K562 (cell line): ENCODE measurements around the gene RARG. TPM values are rescaled to one million over a fixed set of nuclear protein-coding genes. Genes with fewer than 3 reads are reported as not detected.

Experiments used
- FOSL1 ChIP-seq: fragments of 200-800 bp; sonication (Bioruptor generic); conservative IDR thresholded peaks from 2 replicates; pipeline ENCODE4 v1.6.1; 2016; ENCODE audit warnings: missing genetic modification characterization, missing compliant biosample characterization
- HMGN3 ChIP-seq: IDR thresholded peaks from 2 replicates; pipeline ENCODE4 v1.6.1; 2011; ENCODE audit warnings: borderline replicate concordance, low read depth, mild to moderate bottlenecking, mixed read lengths, low read length; ENCODE audit not compliant: insufficient read length; ENCODE audit errors: extremely low read depth
- MAZ ChIP-seq, 2 experiments: fragments of 450-650 bp in 1 of 2; sonication (generic) in 1 of 2; formaldehyde crosslinking; IDR thresholded peaks in 1 of 2; conservative IDR thresholded peaks in 1 of 2; 2 replicates each; pipeline versions ENCODE4 v1.4.0 to v1.5.0; 2020; ENCODE audit warnings: mild to moderate bottlenecking in 1 of 2, missing genetic modification reagents in 1 of 2
- MBD2 ChIP-seq: sonication (generic); IDR thresholded peaks from 2 replicates; pipeline ENCODE4 v1.6.1; 2016; ENCODE audit warnings: low read depth, borderline replicate concordance
- MYBL2 ChIP-seq, 2 experiments: fragments of 450-650 bp in 1 of 2; sonication (generic) in 1 of 2; formaldehyde crosslinking in 1 of 2; IDR thresholded peaks; 2 replicates each; pipeline versions ENCODE4 v1.6.1 to v1.8.1; 2017 to 2022; ENCODE audit warnings: borderline replicate concordance in 1 of 2, inconsistent platforms in 1 of 2, low read depth in 1 of 2, mild to moderate bottlenecking in 1 of 2, missing genetic modification reagents in 1 of 2, moderate library complexity in 1 of 2
- POLR2B ChIP-seq: fragments of 450-650 bp; IDR thresholded peaks from 2 replicates; pipeline ENCODE4 v1.6.1; 2018; ENCODE audit warnings: low read depth; ENCODE audit not compliant: partially characterized antibody
- TEAD1 ChIP-seq, 2 experiments: fragments of 450-650 bp in 1 of 2; sonication (generic) in 1 of 2; formaldehyde crosslinking; IDR thresholded peaks; 2 replicates each; pipeline versions ENCODE4 v1.4.0 to v1.8.0; 2020 to 2022; ENCODE audit warnings: mild to moderate bottlenecking in 2 of 2, missing genetic modification reagents in 1 of 2
- ZKSCAN1 ChIP-seq: fragments of 150-350 bp; IDR thresholded peaks from 2 replicates; pipeline ENCODE4 v1.6.1; 2016; ENCODE audit warnings: low read depth, low read length
- ZNF431 ChIP-seq: sonication (generic); formaldehyde crosslinking; IDR thresholded peaks from 2 replicates; pipeline ENCODE4 v1.8.0; 2022; ENCODE audit warnings: mild to moderate bottlenecking, missing genetic modification reagents
- polyA plus RNA-seq, 8 experiments: library from polyadenylated mRNA; depleted of rRNA in 4 of 8; stranded (reverse) in 5 of 8; unstranded in 3 of 8; fragments of >200 nt; fragmentation: Nextera tagmentation in 2 of 8; fragmentation: Illumina TruSeq in 1 of 8; extraction: Ambion mirVana in 2 of 8; extraction: Trizol in 1 of 8; gene quantifications; 2 replicates each; pipeline versions ENCODE4 v1.2.1 to v1.2.3, GENCODE V29; 2011 to 2014; ENCODE audit warnings: inconsistent platforms in 1 of 8, missing spikeins in 1 of 8
- total RNA-seq, 7 experiments: library from RNA; depleted of rRNA in 6 of 7; stranded (reverse); fragments of >200 nt in 6 of 7; fragmentation: Illumina TruSeq in 2 of 7; extraction: Trizol in 2 of 7; gene quantifications; 2 replicates each; pipeline versions ENCODE4 v1.2.1 to v1.2.3, GENCODE V29; 2011 to 2021; ENCODE audit warnings: low replicate concordance in 1 of 7
- TF ChIP-seq, protein P1 (sequence below), 2 experiments: fragments of 450-650 bp; formaldehyde crosslinking in 1 of 2; IDR thresholded peaks; 2 replicates each; pipeline versions ENCODE4 v1.4.0 to v1.6.1; 2014 to 2020; ENCODE audit warnings: mild to moderate bottlenecking in 2 of 2, borderline replicate concordance in 1 of 2, low read depth in 1 of 2
- TF ChIP-seq, protein P2 (sequence below): sonication (generic); formaldehyde crosslinking; IDR thresholded peaks from 2 replicates; pipeline ENCODE4 v1.8.1; 2023; ENCODE audit warnings: mild to moderate bottlenecking, missing genetic modification reagents
- TF ChIP-seq, protein P3 (sequence below): sonication (generic); formaldehyde crosslinking; IDR thresholded peaks from 2 replicates; pipeline ENCODE4 v1.8.1; 2022; ENCODE audit warnings: missing genetic modification reagents

Gene RARG
- total and polyA plus RNA-seq, 9 of the 15 experiments (the other 6 are each of a cell fraction or from before 2014, with no cell fraction given), result 0.18 to 7.6 (median 3.8) TPM

DNA sequence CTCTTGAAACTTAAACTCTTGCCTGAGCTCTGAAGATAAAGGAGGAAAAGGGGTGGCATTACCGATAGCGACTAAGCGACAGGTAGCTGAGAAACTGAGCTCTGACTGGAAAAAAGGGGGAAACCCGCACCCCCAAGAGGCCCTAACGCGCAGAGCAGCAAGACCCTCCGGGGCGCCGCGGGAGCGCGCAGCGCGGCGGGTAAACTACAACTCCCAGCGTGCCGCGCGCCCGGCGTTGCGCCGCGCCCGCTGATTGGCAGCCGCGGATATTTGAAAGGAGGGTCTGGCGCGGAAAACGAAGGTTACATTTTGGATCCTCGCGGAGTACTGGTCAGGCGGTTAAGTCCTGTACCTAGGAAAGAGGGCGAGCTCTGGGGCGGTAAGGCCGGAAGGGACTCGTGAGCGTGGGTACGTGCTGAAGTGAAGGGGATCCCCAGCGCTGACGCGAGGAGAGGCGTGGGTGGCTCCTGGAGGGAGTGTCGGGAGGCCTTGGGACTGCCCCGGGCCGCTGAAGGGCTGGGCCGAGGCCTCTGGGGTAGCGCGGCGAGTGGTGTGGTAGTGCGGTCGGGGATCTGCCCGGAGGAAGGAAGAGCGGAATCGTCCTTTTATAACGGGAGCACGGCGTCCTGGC is 36.1 kb upstream of the RARG start, which contains the start of gene ESPL1 (continued):
- TF ChIP-seq, protein P1, sequence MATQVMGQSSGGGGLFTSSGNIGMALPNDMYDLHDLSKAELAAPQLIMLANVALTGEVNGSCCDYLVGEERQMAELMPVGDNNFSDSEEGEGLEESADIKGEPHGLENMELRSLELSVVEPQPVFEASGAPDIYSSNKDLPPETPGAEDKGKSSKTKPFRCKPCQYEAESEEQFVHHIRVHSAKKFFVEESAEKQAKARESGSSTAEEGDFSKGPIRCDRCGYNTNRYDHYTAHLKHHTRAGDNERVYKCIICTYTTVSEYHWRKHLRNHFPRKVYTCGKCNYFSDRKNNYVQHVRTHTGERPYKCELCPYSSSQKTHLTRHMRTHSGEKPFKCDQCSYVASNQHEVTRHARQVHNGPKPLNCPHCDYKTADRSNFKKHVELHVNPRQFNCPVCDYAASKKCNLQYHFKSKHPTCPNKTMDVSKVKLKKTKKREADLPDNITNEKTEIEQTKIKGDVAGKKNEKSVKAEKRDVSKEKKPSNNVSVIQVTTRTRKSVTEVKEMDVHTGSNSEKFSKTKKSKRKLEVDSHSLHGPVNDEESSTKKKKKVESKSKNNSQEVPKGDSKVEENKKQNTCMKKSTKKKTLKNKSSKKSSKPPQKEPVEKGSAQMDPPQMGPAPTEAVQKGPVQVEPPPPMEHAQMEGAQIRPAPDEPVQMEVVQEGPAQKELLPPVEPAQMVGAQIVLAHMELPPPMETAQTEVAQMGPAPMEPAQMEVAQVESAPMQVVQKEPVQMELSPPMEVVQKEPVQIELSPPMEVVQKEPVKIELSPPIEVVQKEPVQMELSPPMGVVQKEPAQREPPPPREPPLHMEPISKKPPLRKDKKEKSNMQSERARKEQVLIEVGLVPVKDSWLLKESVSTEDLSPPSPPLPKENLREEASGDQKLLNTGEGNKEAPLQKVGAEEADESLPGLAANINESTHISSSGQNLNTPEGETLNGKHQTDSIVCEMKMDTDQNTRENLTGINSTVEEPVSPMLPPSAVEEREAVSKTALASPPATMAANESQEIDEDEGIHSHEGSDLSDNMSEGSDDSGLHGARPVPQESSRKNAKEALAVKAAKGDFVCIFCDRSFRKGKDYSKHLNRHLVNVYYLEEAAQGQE (IDR thresholded peaks at IDR 0.05; ENCODE audit: borderline replicate concordance), result peak; percentile 63
- TF ChIP-seq, protein P1 (CRISPR knock-in tag; IDR thresholded peaks at IDR 0.05; ENCODE audit: low read depth), result 0 out of 2 replicates have a peak, but pooled peaks have one; percentile 59
- peak; percentile 64; the same call in 1 of the 2 replicates for TF ChIP-seq MBD2
- TF ChIP-seq MAZ (CRISPR knock-in tag; conservative IDR thresholded peaks at IDR 0.05 in 1 of 2, IDR thresholded peaks at IDR 0.05 in 1 of 2), result peak; percentile 54 to 75; a peak in 3 of 4 replicates
- no peak; the same call in 1 of the 2 replicates for TF ChIP-seq FOSL1
- TF ChIP-seq TEAD1 (CRISPR knock-in tag; IDR thresholded peaks at IDR 0.05), result peak; percentile 17 to 87; a peak in 2 of 4 replicates
- TF ChIP-seq MYBL2 (IDR thresholded peaks at IDR 0.05; ENCODE audit: low read depth), result peak; percentile 96
- TF ChIP-seq MYBL2 (CRISPR knock-in tag; IDR thresholded peaks at IDR 0.05; ENCODE audit: borderline replicate concordance), result no peak; the same call in 1 of the 2 replicates
- TF ChIP-seq HMGN3, result peak; percentile 83
- TF ChIP-seq, protein P2, sequence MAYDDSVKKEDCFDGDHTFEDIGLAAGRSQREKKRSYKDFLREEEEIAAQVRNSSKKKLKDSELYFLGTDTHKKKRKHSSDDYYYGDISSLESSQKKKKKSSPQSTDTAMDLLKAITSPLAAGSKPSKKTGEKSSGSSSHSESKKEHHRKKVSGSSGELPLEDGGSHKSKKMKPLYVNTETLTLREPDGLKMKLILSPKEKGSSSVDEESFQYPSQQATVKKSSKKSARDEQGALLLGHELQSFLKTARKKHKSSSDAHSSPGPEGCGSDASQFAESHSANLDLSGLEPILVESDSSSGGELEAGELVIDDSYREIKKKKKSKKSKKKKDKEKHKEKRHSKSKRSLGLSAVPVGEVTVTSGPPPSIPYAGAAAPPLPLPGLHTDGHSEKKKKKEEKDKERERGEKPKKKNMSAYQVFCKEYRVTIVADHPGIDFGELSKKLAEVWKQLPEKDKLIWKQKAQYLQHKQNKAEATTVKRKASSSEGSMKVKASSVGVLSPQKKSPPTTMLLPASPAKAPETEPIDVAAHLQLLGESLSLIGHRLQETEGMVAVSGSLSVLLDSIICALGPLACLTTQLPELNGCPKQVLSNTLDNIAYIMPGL (CRISPR knock-in tag), result no peak
- TF ChIP-seq, protein P3, sequence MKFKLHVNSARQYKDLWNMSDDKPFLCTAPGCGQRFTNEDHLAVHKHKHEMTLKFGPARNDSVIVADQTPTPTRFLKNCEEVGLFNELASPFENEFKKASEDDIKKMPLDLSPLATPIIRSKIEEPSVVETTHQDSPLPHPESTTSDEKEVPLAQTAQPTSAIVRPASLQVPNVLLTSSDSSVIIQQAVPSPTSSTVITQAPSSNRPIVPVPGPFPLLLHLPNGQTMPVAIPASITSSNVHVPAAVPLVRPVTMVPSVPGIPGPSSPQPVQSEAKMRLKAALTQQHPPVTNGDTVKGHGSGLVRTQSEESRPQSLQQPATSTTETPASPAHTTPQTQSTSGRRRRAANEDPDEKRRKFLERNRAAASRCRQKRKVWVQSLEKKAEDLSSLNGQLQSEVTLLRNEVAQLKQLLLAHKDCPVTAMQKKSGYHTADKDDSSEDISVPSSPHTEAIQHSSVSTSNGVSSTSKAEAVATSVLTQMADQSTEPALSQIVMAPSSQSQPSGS (CRISPR knock-in tag), result no peak
- peak; percentile 32 for TF ChIP-seq POLR2B
- TF ChIP-seq ZNF431, result 0 out of 2 replicates have a peak, but pooled peaks have one; percentile 15
- no peak for TF ChIP-seq ZKSCAN1
